Coronary artery (tissue), 2 donors: ENCODE measurements around the gene CELF2.
"Not testable (repeated sequence)": the region's sequence is repeated elsewhere in the genome, so short reads cannot be mapped to it uniquely, and the experiment has no call there.

Experiments
- DNase-seq: peaks from one replicate; pipeline ENCODE4 v3.0.0-alpha.2; 2017; ENCODE audit warnings: low spot score
- H3K27ac ChIP-seq, 2 donors: fragments of 200-600 bp; sonication (generic); one replicate each; pipeline ENCODE4 v1.5.1; 2016 to 2019
- H3K4me3 ChIP-seq: fragments of 200-600 bp; sonication (generic); 2 replicates; pipeline ENCODE4 v1.5.1; 2016; ENCODE audit warnings: mild to moderate bottlenecking, moderate library complexity
- TF ChIP-seq, protein P1 (sequence below): fragments of 200-600 bp; sonication (generic); IDR thresholded peaks from one replicate; pipeline ENCODE4 v1.5.1; 2019; ENCODE audit warnings: antibody characterized with exemption

The CELF2 gene

DNA sequence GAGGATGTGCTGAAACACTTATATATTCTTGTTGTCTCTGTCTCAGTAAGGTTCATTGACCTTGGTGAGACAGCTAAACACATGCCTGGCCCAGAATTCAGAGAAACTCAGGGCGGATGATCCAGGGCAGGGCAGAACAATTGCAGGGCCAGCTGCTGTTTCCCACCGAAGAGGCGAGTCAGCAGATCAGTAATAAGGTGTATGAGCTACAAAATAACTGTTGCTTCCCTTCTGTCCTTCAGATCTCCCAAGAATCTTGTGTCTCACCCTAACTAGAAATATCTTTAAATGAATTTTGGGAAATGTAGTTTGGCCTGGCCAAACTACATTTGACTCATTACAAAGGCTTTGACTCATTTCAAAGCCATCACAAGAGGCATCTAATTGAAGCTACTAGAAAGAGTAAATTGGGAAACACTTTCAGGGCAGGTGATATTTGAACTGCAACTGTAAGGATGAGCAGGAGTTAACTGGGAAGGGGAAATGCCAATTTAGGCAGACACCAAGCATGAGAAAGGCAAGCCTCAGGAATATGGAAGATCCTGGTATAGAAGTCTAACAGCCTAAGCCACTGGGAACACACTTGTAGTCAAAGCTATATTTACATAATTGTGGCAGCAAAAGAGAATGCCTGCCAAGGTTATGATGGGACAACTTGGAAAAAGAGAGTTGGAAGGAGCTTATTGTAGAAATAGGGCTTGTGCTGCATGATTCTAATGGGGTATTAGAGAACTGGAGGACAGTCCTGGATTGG, 24.5 kb upstream of the CELF2 start:
- Histone ChIP-seq H3K4me3 (no peak overlapping the region), H3K27ac (no peak overlapping the region)
- DNase-seq, result no peak
- TF ChIP-seq, protein P1, sequence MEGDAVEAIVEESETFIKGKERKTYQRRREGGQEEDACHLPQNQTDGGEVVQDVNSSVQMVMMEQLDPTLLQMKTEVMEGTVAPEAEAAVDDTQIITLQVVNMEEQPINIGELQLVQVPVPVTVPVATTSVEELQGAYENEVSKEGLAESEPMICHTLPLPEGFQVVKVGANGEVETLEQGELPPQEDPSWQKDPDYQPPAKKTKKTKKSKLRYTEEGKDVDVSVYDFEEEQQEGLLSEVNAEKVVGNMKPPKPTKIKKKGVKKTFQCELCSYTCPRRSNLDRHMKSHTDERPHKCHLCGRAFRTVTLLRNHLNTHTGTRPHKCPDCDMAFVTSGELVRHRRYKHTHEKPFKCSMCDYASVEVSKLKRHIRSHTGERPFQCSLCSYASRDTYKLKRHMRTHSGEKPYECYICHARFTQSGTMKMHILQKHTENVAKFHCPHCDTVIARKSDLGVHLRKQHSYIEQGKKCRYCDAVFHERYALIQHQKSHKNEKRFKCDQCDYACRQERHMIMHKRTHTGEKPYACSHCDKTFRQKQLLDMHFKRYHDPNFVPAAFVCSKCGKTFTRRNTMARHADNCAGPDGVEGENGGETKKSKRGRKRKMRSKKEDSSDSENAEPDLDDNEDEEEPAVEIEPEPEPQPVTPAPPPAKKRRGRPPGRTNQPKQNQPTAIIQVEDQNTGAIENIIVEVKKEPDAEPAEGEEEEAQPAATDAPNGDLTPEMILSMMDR, result no peak

DNA sequence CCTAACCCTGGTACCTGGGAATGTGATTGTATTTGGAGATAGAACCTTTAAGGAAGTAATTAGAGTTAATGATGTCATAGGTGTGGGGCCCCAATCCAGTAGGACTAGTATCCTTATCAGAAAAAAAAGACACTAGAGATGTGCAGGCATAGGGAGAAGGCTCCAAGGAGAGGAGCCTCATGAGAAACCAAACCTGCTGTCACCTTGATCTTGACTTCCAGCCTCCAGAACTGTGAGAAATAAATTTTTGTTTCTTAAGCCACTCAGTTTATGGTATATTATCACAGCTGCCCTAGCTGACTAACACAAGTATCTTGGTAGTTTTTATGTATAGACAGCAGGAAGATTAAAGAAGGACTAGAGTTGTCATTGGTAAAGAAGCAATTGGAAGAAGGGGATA, 23.9 kb upstream of the CELF2 start:
- TF ChIP-seq, protein P1, result no peak
- no peak for DNase-seq
- Histone ChIP-seq H3K27ac (no peak overlapping the region), H3K4me3 (no peak overlapping the region)

DNA sequence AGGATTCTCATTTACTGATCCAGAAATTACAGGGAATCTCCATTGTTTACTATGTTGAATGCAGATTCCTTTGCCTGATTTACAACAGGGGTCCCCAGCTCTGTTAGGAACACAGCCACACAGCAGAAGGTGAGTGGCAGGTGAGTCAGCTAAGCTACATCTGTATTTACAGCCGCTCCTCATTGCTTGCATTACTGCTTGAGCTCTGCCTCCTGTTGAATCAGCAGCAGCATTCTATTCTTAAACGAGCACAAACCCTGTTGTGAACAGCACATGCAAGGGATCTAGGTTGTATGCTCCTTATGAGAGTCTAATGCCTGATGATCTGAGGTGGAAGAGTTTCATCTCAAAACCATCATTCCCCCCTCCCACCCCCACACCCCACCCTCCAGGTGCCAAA, 23.3 kb upstream of the CELF2 start:
- no peak overlapping the region for H3K27ac ChIP-seq
- TF ChIP-seq, protein P1, result no peak
- no peak overlapping the region for H3K4me3 ChIP-seq
- DNase-seq, result no peak

DNA sequence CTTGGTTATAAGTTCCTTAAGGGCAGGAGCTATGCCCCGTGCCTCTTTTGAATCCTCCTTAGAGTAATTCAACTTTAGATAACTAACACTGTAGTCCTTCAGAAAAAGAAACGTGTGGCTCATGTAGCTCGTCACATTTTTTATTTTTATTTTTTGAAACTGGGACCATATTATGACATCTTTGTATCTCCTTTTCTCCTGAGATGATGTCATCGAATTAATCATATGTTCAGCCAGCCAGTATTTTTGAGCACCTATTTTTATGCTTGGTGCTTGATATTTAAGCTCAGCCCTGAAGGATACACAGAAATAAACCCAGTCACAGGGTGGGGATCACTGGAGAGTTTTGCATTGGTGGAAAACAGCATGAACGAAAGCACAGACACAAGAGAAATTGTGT, 22.6 kb upstream of the CELF2 start:
- Histone ChIP-seq H3K27ac (no peak overlapping the region), H3K4me3 (no peak overlapping the region)
- TF ChIP-seq, protein P1, result no peak
- no peak for DNase-seq

DNA sequence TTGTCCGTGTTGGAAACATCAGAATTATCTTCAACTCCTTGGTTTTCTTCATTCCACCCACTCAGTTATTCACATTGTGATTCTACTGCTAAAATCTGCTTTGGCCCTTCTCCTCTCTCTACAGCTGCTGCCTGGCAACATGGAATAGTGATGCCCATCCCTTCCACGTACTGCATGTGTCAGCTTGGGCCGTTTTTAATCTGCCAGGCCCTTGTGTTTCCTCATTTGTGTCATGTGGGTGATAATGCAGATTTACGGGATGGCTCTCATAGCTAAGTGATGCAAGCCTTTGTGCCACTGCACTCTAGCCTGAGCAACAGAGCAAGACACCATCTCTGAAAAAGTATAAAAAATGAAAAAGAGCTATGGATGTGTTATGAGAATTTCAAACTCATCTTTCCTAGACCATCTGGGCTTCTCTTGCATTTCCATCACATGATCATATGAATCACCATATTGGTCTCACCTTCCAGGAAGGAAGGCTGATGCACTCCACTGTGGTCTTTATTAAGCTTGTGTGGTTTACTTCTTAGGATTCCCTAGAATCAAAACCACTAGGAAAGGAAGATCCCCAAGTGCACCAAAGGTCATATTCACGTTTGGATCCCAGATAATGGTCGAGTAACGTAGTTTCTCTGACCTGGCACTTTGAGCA, 20.6 kb upstream of the CELF2 start:
- H3K27ac ChIP-seq, result no peak overlapping the region
- DNase-seq, result no peak
- TF ChIP-seq, protein P1, result no peak
- no peak overlapping the region for H3K4me3 ChIP-seq

DNA sequence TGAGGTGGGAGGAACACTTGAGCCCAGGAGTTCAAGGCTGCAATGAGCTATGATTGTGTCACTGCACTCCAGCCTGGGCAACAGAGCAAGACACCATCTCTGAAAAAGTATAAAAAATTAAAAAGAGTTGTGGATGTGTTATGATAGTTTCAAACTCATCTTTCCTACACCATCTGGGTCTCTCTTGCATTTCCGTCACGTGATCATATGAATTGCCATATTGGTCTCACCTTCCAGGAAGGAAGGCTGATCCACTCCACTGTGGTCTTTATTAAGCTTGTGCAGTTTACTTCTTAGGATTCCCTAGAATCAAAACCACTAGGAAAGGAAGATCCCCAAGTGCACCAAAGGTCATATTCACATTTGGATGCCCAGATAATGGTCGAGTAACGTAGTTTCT, 18.2 kb upstream of the CELF2 start:
- not testable (repeated sequence) for H3K27ac ChIP-seq, H3K4me3 ChIP-seq, DNase-seq

DNA sequence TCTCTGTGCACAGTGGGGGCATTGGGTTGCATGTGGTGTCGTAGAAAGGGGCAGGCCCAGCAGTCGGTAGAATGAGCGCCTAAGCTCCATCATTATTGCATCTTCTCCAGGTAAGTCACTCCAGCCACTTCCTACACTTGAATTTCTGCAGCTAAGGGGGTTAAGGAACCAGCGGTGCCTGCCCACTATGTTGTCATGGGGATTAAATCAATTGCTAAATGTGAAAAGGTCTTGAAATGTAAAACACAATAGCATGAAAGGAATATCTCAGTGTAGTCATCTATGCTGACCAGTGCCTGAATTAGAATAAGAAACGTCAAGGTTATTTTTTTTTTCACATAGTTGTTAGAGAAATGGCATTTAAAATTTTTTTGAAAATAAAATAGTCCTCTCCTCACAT, 15.2 kb upstream of the CELF2 start:
- DNase-seq, result no peak
- H3K27ac ChIP-seq, result no peak overlapping the region
- TF ChIP-seq, protein P1, result no peak
- no peak overlapping the region for H3K4me3 ChIP-seq
